ENCODE measurements around the gene SCFD1. TPM values are rescaled to one million over a fixed set of nuclear protein-coding genes. Genes with fewer than 3 reads are reported as not detected.

Gene SCFD1
- total RNA-seq, 1 experiment from 2014 or later = 61.9 TPM

DNA sequence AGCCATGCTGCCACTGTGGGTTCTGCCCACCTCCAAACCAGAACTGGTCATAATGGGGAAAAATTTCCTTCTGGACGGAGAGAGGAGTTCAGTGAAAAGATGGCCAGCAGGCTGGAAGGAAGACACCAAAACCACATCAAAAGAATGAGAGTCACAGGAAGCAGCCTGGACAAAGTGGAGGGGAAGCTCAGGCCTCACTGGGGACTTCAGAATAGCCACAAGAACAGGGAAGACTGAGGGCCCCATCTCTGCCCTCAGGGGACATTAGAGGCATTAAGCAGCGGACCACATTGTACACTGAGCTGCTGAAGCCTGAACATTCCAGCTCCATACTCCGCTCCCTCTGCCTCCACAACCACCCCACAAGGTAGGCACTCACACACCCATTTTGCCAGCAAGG is 132.7 kb downstream of the SCFD1 start:
- ChIA-PET POLR2A (ENCODE audit: low non-redundant PET) (no interaction called here), CTCF (no interaction called here)
- Histone ChIP-seq H3K4me3 (ENCODE audit: low read depth, low read length, poor library complexity, severe bottlenecking) (no peak overlapping the region), H3K27ac (ENCODE audit: low read depth, low read length, poor library complexity, severe bottlenecking) (no peak overlapping the region), H3K27me3 (replicated peaks; ENCODE audit: insufficient read depth, low read depth, low read length, poor library complexity) (no peaks in the 10 kb centered on the region), H3K9me3 (ENCODE audit: low read depth, low read length, poor library complexity, severe bottlenecking) (no peaks in the 10 kb centered on the region), H3K4me1 (ENCODE audit: insufficient read depth, low read length, poor library complexity, severe bottlenecking) (no peaks in the 10 kb centered on the region), H3K36me3 (ENCODE audit: insufficient read depth, low read length, poor library complexity, severe bottlenecking) (no peaks in the 10 kb centered on the region)
- TF ChIP-seq, protein P1, sequence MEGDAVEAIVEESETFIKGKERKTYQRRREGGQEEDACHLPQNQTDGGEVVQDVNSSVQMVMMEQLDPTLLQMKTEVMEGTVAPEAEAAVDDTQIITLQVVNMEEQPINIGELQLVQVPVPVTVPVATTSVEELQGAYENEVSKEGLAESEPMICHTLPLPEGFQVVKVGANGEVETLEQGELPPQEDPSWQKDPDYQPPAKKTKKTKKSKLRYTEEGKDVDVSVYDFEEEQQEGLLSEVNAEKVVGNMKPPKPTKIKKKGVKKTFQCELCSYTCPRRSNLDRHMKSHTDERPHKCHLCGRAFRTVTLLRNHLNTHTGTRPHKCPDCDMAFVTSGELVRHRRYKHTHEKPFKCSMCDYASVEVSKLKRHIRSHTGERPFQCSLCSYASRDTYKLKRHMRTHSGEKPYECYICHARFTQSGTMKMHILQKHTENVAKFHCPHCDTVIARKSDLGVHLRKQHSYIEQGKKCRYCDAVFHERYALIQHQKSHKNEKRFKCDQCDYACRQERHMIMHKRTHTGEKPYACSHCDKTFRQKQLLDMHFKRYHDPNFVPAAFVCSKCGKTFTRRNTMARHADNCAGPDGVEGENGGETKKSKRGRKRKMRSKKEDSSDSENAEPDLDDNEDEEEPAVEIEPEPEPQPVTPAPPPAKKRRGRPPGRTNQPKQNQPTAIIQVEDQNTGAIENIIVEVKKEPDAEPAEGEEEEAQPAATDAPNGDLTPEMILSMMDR (conservative IDR thresholded peaks at IDR 0.05; ENCODE audit: low read depth, low read length) = no peak
- no peak for TF ChIP-seq EZH2 (IDR thresholded peaks at IDR 0.05; ENCODE audit: borderline replicate concordance, low read depth, low read length, poor library complexity, severe bottlenecking)
- BruUV-seq (replicated peaks) = no TSS peak
- DNase-seq (ENCODE audit: low spot score) = no peak
- intact Hi-C loops (cut with micrococcal nuclease; ENCODE audit: unreplicated experiment) = no loop called here

DNA sequence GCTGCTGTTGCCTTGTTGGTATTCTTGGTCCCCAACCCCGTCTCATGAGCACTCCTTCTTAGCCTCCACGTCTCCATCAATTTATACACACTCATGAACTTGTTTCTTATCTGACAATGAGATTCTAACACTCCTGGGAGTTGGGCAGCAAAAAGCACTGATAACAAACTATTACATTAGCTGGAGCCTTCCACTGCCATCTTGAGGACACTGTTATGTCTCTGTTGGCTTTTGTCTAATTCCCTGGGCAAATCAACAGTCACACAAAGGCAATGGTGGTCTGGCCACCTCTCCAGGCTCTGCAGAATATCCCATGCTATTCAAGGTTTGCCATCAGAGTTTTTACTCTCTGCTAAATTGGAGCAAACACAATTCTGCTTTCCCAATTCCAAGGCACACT is 134.5 kb downstream of the SCFD1 start:
- intact Hi-C loops (cut with micrococcal nuclease; ENCODE audit: unreplicated experiment) = no loop called here
- Histone ChIP-seq H3K27me3 (replicated peaks; ENCODE audit: insufficient read depth, low read depth, low read length, poor library complexity) (no peaks in the 10 kb centered on the region), H3K36me3 (ENCODE audit: insufficient read depth, low read length, poor library complexity, severe bottlenecking) (no peaks in the 10 kb centered on the region), H3K4me1 (ENCODE audit: insufficient read depth, low read length, poor library complexity, severe bottlenecking) (no peaks in the 10 kb centered on the region), H3K9me3 (ENCODE audit: low read depth, low read length, poor library complexity, severe bottlenecking) (no peaks in the 10 kb centered on the region), H3K4me3 (ENCODE audit: low read depth, low read length, poor library complexity, severe bottlenecking) (no peak overlapping the region), H3K27ac (ENCODE audit: low read depth, low read length, poor library complexity, severe bottlenecking) (no peak overlapping the region)
- DNase-seq (ENCODE audit: low spot score) = peak; percentile 4
- TF ChIP-seq, protein P1 (conservative IDR thresholded peaks at IDR 0.05; ENCODE audit: low read depth, low read length) = 0 out of 2 replicates have a peak, but pooled peaks have one; percentile 15
- TF ChIP-seq EZH2 (IDR thresholded peaks at IDR 0.05; ENCODE audit: borderline replicate concordance, low read depth, low read length, poor library complexity, severe bottlenecking) = no peak
- CTCF ChIA-PET = no interaction called here
- no TSS peak for BruUV-seq (replicated peaks)
- POLR2A ChIA-PET (ENCODE audit: low non-redundant PET) = no interaction called here

DNA sequence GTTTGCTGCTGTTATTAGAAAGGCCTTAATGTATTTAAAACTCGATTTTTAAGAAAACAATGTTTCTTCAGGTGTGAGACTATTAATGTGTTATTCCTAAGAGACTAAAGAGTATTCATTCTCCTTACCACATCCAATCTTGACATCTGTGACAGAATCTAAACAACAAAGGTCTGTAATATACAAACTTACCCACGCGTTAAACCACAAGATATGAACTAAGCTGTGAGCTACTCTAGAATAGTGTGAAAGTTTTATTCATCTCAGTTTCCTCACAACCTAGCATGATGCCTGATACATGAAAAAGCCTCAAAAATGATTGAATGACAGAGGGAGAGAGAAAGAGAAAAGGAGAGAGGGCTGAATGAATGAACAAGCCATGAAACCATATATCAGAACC is 135.0 kb downstream of the SCFD1 start:
- H3K4me1 ChIP-seq (ENCODE audit: insufficient read depth, low read length, poor library complexity, severe bottlenecking) = no peaks in the 10 kb centered on the region
- no peak overlapping the region for H3K27ac ChIP-seq (ENCODE audit: low read depth, low read length, poor library complexity, severe bottlenecking)
- TF ChIP-seq, protein P1 (conservative IDR thresholded peaks at IDR 0.05; ENCODE audit: low read depth, low read length) = no peak
- TF ChIP-seq EZH2 (IDR thresholded peaks at IDR 0.05; ENCODE audit: borderline replicate concordance, low read depth, low read length, poor library complexity, severe bottlenecking) = no peak
- ChIA-PET POLR2A (ENCODE audit: low non-redundant PET) (no interaction called here), CTCF (no interaction called here)
- H3K36me3 ChIP-seq (ENCODE audit: insufficient read depth, low read length, poor library complexity, severe bottlenecking) = no peaks in the 10 kb centered on the region
- intact Hi-C loops (cut with micrococcal nuclease; ENCODE audit: unreplicated experiment) = no loop called here
- no peak for DNase-seq (ENCODE audit: low spot score)
- no peak overlapping the region for H3K4me3 ChIP-seq (ENCODE audit: low read depth, low read length, poor library complexity, severe bottlenecking)
- H3K27me3 ChIP-seq (replicated peaks; ENCODE audit: insufficient read depth, low read depth, low read length, poor library complexity) = no peaks in the 10 kb centered on the region
- no peaks in the 10 kb centered on the region for H3K9me3 ChIP-seq (ENCODE audit: low read depth, low read length, poor library complexity, severe bottlenecking)
- BruUV-seq (replicated peaks) = no TSS peak
